GM18526 (cell line): ENCODE measurements around the gene PIK3R3.

Experiments used
- POLR2A ChIP-seq: IDR thresholded peaks from 3 replicates; pipeline ENCODE4 v1.6.1; 2011; ENCODE audit not compliant: insufficient read length; ENCODE audit errors: extremely low read depth

Gene PIK3R3

DNA sequence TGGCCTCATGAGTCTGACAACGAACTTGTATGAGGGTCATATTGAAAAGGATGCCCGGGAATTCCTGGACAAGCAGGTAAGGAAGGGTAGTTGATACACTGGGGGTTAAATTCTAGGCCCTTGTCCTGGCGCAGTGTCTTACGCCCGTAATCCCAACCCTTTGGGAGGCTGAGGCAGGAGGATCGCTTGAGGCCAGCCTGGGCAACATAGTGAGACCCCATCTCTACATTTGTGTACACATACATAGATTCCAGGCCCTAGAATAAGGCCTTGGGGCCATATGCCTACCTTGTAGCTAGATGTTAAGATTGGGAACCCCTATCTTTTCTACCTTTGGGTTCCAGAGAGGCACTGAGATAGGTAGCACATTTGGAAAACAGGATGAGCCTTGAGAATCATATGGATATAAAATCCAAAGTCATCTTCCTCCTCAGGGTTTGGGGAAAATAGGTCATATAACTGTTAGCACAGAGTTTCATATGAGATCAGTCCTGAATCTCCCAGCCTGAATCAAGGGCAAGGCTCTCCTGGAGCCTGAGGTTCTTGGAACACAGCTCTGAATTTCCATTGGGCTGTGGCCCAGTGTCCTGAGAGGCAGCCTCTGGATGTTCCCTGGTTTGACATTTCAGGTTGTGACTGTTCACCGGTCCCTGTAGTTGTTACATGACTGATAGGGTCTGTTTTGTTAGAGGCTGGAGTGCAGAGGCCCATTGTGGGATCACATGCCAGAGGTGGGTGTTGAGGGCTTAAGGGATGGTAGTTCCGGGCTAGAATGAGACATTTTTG lies 104.4 kb downstream of the PIK3R3 start:
- TF ChIP-seq POLR2A = no peak

DNA sequence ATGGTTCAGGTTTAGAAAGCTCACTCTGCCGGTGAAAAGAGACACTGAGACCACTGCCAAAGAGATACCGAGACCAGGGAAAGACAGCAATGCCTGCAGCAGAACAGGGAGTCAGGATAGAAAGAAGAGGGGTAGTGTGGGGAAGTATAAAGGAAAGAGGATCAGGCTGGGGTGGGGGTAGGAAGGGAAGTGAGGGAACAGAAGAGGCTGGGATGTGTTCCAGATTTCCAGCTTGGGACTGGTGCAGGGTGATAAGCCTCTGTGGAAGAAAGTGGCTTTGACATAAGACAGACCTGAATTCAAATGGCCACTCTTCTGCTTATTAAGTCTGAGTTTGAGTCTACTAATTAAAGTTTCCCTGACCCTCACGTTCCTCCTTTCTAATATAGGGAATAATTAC lies 105.9 kb downstream of the PIK3R3 start:
- TF ChIP-seq POLR2A = no peak

DNA sequence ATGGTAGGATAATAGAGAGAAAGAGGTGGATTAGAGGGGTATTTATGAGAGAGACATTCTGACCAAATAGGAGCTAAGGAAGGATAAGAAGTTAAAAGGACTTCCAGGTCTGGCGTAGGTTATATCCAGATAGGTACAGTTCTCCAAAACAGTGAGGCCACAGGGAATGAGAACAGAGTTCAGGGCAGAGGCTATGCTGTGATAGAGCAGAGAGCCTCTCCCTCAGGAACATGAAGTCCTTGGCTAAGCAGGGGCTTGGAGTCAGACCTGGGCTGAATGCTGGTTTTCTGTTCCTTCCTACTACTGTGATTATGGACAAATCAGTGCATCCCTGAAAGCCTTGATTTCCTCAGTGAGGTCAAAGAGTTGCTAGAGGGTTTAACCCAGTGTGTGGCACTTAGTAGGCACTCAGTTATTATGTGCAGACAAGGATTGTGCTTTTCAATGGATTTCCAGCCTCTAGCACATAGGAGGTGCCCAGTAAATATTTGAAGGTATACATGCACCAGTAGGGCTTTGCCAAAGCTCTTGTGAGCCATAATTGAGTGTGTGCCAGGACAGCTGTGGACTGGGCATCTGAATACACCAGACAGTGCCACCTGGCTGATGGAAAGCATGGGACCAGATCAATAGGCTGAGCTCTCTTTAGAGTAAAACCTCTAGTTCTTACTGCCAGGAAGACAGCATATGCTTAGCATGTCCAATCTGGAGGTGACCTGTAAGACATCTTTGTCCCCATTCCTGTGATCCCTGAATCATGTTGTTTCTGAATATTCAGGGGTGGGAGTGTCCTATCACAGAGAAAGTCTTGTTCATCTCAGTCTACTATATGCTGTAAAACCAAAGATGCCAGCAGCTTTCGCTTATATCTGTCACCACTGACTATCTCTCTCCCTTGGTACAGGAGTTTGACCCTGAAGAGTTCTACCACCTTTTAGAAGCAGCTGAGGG lies 111.1 kb downstream of the PIK3R3 start:
- no peak for TF ChIP-seq POLR2A

DNA sequence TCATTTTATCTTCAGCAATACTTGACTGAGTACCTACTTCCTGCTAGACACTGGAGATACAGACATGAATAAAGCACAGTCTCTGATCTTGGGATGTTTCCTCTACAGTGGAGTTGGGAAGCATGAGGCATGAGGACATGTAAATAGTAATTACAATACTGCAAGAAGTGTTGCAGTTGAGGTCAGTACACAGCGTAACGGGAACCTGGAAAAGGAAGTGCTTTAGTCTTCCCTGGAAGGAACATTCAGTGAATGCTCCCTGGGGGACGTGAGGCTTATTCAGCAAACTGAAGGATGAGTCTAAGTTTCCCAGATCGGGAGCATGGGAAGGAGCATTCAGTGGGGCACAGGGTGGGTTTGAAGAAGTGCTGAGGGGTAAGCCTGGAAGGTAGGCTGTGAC lies 112.4 kb downstream of the PIK3R3 start:
- TF ChIP-seq POLR2A = no peak

DNA sequence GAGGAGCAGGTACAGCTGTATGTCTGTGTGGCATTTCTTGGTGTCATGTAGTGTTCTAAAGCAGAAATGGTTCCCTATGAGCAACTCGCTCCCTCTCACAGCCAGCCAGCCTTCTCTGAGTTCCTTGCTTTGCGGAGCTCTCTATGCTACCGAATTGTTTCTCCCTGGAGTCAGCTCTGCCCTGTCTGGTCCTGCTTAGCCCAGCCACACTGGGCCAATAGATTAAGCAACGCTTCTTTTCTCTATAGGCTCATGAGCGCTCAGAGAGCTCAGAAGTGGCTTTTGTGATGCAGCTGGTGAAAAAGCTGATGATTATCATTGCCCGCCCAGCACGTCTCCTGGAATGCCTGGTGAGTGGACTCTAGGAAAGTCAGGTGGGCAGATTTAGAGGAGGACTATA lies 113.1 kb downstream of the PIK3R3 start:
- TF ChIP-seq POLR2A = no peak

DNA sequence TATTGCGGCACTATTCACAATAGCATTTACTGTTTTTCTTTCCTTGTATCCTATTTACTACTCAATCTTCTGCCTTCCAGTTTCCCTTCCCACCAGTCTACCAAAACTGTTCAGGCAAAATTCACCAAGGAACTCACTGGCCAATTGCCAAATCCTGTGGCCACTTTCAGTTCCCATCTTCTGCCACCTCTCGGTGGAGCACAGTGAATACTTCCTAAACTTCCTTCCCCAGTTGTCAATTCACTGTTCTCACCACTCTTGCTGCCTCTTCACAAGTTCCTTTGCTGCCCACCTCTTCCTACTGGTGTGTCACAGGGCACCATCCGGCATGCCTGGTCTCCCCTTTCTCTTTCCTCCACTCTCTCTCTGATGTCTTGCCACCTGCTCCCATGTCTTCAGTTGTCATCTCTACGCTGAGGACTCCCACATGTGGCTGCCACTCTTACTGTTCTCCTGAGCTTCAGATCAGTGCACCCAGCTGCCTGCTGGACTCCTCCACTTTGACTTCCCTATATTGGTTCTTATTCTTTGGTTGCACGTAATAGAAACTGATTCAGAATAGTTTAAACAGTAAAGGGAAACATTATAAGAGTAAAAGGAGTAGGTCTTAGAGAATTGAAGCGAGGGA lies 114.4 kb downstream of the PIK3R3 start:
- no peak for TF ChIP-seq POLR2A

DNA sequence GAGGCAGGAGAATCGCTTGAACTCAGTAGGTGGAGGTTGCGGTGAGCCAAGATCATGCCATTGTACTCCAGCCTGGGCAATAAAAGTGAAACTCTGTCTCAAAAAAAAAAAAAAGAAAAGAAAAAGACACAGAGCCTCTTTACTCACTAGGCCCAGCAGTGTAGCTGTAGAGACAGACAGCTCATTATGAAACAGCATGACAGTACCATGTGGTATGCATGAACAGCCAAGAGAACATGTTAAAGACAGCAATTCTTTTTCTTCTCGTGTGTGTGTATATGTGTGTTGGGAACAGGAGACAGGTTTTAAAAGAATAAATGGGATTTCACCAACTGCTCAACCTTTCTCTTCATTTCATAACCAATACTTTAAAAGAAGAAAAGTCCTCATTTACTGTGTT lies 118.8 kb downstream of the PIK3R3 start:
- TF ChIP-seq POLR2A = no peak

DNA sequence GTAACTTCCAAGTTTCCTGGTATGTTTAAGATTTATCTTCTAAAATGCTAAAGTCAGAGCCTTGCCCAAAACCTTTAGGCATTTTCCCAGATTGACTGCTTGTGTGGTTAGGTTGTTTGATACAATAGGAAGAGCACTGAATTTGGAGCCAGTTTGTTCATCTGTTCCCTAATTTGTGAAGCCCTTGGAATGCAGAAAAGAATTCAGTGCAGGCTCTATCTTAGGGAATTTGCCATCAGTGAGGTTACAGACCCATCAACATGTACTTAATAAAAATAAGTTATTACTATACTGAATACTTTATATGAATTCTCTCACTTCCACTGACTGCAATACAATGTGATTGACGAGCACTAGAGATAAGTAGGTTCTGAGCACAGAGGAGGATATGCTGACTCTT lies 120.2 kb downstream of the PIK3R3 start:
- no peak for TF ChIP-seq POLR2A

DNA sequence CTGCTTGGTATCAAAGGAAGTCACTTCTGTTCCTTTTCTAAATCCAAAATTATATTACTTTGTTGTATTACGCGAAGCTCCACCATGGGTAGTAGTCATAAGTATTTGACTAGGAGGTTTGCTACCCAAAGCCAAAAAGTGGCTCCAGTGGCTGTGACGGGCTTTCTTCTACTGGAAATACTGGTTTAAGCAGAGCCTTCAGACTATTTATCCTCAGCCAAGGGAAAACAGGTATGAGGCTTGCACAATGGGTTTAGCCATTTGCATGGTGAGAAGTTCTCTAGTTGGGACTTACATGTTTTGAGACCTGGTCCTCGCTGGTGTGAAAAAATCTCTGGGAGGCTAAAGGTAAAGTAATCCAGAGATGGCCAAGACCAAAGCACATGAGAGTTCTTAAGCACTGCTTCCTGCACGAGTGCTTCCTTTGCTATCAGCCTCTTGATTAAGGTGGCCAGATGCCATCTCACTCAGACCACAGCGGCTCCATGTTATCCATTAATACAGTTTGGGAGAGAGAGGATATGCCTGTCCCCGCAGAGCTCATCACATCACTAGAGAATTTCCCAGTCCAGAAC lies 121.2 kb downstream of the PIK3R3 start:
- TF ChIP-seq POLR2A = no peak

DNA sequence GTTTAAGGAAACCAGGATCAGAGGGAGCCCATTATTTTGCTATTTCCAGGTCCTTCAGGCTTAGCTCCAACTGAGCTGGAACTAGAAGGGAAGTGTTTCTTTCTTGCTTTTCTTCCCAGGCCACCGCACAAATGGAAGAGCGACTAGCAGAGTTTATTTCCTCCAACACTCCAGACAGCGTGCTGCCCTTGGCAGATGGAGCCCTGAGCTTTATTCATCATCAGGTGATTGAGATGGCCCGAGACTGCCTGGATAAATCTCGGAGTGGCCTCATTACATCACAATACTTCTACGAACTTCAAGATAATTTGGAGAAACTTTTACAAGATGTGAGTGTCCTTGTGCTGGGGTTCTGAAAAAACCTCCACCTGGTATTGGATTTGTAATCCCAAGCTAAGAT lies 121.8 kb downstream of the PIK3R3 start:
- no peak for TF ChIP-seq POLR2A

DNA sequence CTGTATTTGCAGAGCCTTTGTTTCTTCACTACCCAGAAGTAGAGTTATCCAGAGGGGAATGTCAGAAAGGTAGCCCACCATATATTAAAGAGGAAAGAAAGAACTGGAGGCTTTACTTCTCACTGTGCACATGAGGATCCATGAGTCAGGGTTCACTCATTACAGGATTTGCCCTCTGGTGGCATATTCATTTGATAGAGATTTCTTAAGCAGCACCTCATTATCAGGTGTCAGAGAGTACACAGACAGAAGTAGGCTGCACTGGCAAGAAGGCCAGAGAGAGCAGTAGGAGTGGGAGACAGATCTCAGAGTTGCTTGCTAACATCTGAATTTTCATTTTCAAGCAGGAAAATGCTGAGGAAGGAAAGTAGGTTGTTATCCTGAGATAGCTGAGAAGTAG lies 123.8 kb downstream of the PIK3R3 start:
- no peak for TF ChIP-seq POLR2A

DNA sequence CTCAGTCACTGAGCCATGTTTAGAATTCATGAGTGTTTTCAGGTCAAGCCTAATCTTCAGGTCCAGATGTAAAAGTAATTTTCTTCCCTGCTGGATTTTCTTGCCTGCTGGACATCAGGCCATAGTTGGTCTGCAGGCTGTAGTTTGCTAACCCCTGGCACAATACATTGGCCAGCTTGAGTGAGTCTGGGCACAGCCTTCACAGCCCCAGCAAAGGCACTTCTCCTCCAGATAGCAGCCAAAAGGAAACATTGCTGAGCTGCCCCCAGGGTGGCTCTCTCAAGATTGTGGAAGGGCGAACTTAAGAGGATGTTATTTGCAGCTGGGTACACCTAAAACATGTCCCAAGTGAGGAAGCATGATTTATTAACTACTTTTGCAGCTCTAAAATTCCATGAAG lies 126.8 kb downstream of the PIK3R3 start:
- no peak for TF ChIP-seq POLR2A

DNA sequence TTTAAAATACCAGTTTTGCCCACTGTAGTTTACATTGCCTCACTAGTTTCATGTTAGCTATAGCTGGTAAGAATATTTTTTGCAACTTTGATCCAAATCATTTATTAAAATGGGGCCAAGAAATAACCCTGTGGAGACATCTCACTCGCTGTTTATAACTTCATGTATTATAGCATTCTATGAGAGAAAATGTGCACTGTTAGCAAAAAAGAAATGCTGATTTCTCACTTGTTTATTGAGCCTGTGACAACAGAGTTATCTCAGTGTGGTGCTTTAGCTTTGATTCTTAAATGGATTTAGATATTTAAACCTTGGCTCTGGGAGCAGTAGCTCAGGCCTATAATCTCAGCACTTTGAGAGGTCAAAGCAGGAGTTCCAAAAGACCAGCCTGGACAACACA lies 127.9 kb downstream of the PIK3R3 start:
- no peak for TF ChIP-seq POLR2A

DNA sequence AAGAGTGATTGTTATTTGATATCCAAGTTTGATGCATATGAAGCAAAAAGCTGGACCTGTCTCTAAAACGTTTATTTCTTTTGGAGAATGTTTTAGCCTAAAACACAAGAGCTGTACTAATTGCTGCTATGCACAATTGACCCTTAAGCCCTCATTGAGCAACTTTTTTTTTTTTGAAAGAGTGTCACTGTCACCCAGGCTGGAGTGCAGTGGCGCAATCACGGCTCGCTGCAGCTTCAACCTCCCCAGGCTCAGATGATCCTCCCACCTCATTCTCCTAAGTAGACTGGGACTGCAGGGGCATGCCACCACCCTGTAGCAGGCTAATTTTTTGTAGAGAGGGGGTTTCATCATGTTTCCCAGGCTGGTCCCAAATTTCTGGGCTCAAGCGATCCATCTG lies 129.1 kb downstream of the PIK3R3 start:
- TF ChIP-seq POLR2A = no peak

DNA sequence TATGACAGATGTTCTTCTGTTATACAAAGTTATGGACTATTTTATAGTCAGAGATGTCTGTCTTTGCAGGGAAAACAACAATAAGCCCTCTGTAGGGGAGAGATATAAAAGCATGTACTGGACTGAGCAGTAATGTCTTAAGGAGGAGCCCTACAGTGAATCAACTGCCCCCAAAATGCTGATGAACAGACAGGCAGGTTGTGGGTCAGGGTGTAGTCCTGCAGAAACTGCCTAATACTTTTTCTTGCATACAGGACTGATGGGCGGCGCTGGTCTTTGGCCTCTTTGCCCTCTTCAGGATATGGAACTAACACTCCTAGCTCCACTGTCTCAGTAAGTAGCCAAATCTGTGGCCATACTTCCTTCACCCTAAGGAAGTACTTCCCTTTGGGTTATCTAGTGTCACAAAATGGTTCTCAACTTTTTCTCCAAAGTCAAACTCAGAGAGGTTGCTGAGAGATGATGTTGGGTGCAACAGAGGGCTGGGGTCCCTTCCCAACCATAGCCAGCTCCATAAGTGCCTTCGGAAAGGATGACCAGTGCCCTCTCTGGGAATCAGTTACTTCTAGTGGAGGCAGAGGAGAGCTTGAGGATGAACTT lies 129.8 kb downstream of the PIK3R3 start:
- no peak for TF ChIP-seq POLR2A
